Spleen (tissue), 11 donors: Measurements from ENCODE around the gene TRABD2B. TPM values are rescaled to one million over a fixed set of nuclear protein-coding genes. Genes with fewer than 3 reads are reported as not detected.

Experiments
- DNase-seq: peaks from one replicate; pipeline ENCODE4 v3.0.0-alpha.2; 2020
- H3K27ac ChIP-seq, 8 donors: fragments of 200-600 bp; sonication (generic) in 7 of 8; 1 replicate in 4 of 8; 2 replicates in 4 of 8; pipeline versions ENCODE4 v1.5.0 to v1.8.0; 2016 to 2021; ENCODE audit warnings: inconsistent platforms in 4 of 8, mild to moderate bottlenecking in 4 of 8, moderate library complexity in 1 of 8
- H3K27me3 ChIP-seq, 7 donors: fragments of 200-600 bp; sonication (generic) in 6 of 7; replicated peaks in 1 of 7; 1 replicate in 4 of 7; 2 replicates in 3 of 7; pipeline versions ENCODE4 v1.5.0 to v1.8.0; 2016 to 2021; ENCODE audit warnings: inconsistent platforms in 3 of 7, mild to moderate bottlenecking in 1 of 7
- H3K36me3 ChIP-seq, 6 donors: fragments of 200-600 bp; sonication (generic) in 5 of 6; 1 replicate in 4 of 6; 2 replicates in 2 of 6; pipeline versions ENCODE4 v1.5.0 to v1.8.0; 2016 to 2021; ENCODE audit warnings: inconsistent platforms in 2 of 6
- H3K4me1 ChIP-seq, 6 donors: fragments of 200-600 bp; sonication (generic) in 5 of 6; 1 replicate in 3 of 6; 2 replicates in 3 of 6; pipeline versions ENCODE4 v1.5.0 to v1.8.0; 2016 to 2021; ENCODE audit warnings: inconsistent platforms in 3 of 6
- H3K4me3 ChIP-seq, 8 donors: fragments of 200-600 bp; sonication (generic) in 7 of 8; 1 replicate in 4 of 8; 2 replicates in 4 of 8; pipeline versions ENCODE4 v1.5.0 to v1.8.0; 2016 to 2021; ENCODE audit warnings: inconsistent platforms in 4 of 8, mild to moderate bottlenecking in 4 of 8, moderate library complexity in 2 of 8
- H3K9me3 ChIP-seq, 8 donors: fragments of 200-600 bp; sonication (generic) in 7 of 8; 1 replicate in 4 of 8; 2 replicates in 4 of 8; pipeline versions ENCODE4 v1.5.0 to v1.8.0; 2016 to 2021; ENCODE audit warnings: inconsistent platforms in 4 of 8
- POLR2A ChIP-seq, 3 donors: fragments of 450-650 bp; IDR thresholded peaks; one replicate each; pipeline ENCODE4 v1.5.1; 2017; ENCODE audit warnings: antibody characterized with exemption in 3 of 3, mild to moderate bottlenecking in 1 of 3
- POLR2AphosphoS5 ChIP-seq, 3 donors: sonication (generic); formaldehyde crosslinking; IDR thresholded peaks; one replicate each; pipeline ENCODE4 v1.5.1; 2017; ENCODE audit warnings: antibody characterized with exemption in 3 of 3
- WGBS, 5 donors: extraction: QIAGEN DNeasy Blood & Tissue Kit in 3 of 5; methylation state at CpG; one replicate each; pipeline versions ENCODE4 v1.1.5 to v1.1.7; 2013 to 2018; 5-methylcytosine and 5-hydroxymethylcytosine counted together
- intact Hi-C: fragments of 100-400 bp; cut with DNase I; formaldehyde crosslinking; loops from one replicate; pipeline ENCODE4 v1.15.0; 2023; ENCODE audit warnings: low total_unique reads
- polyA plus RNA-seq, 3 donors: library from polyadenylated mRNA; stranded (reverse); fragments of 200-250 nt; gene quantifications; one replicate each; pipeline ENCODE4 v1.2.1, GENCODE V29; 2013
- total RNA-seq, 7 donors: library from RNA; depleted of rRNA in 3 of 7; stranded (reverse); fragments of >200 nt in 3 of 7; fragmentation: NEBNext Ultra II Directional in 4 of 7; extraction: Animal tissue kit (Norgen Biotek cat#: 25700) in 4 of 7; gene quantifications; one replicate each; pipeline versions ENCODE4 v1.1.0 to v1.2.1, GENCODE V29; 2016 to 2021
- TF ChIP-seq, protein P1 (sequence below), 11 experiments: fragments of 200-600 bp in 7 of 11; fragments of 450-650 bp in 4 of 11; sonication (generic) in 4 of 11; IDR thresholded peaks in 8 of 11; conservative IDR thresholded peaks in 3 of 11; 1 replicate in 7 of 11; 2 replicates in 4 of 11; pipeline versions ENCODE4 v1.4.0 to v1.8.0; 2016 to 2021; ENCODE audit warnings: antibody characterized with exemption in 11 of 11, inconsistent platforms in 4 of 11, mild to moderate bottlenecking in 1 of 11
- donor health status: healthy with polysubstance abuse.
- donor health status: DM: no; HTN: no; CAD: no; lungs with moderate emphysema.
- donor health status: DM: no; HTN: no; CAD: no.
- donor health status: Bipolar disorder and iron deficiency.
- donor health status: healthy.
- donor health status: DM: no; HTN: no; CAD: no.
- donor health status: DM: yes; HTN: yes; CAD: no.

TRABD2B gene
- total and polyA plus RNA-seq, 10 donors = 0.11 to 3.5 (median 0.64) TPM

DNA sequence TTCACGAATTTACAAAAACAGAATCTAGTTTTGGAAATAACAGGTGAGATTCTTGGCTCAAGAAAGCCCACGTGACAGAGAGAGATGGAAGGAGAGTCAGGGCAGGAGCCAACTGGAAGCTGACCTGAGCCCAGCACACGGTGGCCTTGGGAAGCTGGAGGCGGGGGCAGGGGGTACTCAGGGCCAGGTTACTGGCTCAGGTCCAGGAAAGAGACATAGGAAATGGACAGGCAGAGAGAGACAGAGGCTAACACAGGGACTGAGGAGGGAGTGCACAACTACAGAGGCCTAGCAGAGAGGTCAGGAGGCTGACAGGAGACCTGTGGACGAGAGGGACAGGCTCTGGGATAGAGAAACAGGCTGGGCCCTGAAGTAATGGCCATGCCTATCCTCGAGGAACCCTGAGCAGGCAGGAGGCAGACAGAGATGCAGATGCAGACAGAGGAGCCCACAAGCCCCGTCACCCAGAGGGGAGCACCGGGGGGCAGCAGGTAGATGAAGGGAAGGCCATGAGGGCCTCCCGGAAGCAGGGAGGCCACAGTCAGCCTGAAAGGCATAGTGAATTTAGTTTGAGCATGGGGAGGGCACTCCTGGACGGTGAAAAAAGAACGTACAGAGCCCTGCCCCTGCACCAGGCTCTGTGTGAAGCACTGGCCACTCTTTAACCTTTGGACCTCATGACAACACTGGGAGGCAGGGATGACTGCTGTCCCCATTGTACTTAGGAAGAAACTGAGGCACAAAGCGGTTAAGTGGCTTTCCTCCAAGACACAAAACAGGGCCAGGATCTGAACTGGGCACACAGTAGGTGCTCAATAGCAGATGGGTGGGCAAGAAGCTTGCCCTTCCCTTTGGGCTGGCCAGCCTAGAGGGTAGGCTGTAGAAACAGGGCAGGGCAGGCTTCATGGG, 230.1 kb downstream of the TRABD2B start:
- DNase-seq = no peak
- H3K36me3 ChIP-seq = no peaks in the 10 kb centered on the region
- no peak overlapping the region for H3K27ac ChIP-seq
- no peaks in the 10 kb centered on the region for H3K9me3 ChIP-seq
- no peak for TF ChIP-seq POLR2AphosphoS5 (IDR thresholded peaks at IDR 0.05)
- TF ChIP-seq POLR2A (IDR thresholded peaks at IDR 0.05) = no peak
- TF ChIP-seq, protein P1, sequence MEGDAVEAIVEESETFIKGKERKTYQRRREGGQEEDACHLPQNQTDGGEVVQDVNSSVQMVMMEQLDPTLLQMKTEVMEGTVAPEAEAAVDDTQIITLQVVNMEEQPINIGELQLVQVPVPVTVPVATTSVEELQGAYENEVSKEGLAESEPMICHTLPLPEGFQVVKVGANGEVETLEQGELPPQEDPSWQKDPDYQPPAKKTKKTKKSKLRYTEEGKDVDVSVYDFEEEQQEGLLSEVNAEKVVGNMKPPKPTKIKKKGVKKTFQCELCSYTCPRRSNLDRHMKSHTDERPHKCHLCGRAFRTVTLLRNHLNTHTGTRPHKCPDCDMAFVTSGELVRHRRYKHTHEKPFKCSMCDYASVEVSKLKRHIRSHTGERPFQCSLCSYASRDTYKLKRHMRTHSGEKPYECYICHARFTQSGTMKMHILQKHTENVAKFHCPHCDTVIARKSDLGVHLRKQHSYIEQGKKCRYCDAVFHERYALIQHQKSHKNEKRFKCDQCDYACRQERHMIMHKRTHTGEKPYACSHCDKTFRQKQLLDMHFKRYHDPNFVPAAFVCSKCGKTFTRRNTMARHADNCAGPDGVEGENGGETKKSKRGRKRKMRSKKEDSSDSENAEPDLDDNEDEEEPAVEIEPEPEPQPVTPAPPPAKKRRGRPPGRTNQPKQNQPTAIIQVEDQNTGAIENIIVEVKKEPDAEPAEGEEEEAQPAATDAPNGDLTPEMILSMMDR (IDR thresholded peaks at IDR 0.05 in 8 of 11, conservative IDR thresholded peaks at IDR 0.05 in 3 of 11) = no peak
- peaks cover 0 to 24% (median 0%) of the 10 kb centered on the region in 7 donors for H3K27me3 ChIP-seq
- intact Hi-C loops = no loop called here
- H3K4me3 ChIP-seq = no peak overlapping the region
- H3K4me1 ChIP-seq = no peaks in the 10 kb centered on the region
- 67 to 78% (median 75%) methylated on average over 12 of the region's 12 CpGs for WGBS, 5 donors

DNA sequence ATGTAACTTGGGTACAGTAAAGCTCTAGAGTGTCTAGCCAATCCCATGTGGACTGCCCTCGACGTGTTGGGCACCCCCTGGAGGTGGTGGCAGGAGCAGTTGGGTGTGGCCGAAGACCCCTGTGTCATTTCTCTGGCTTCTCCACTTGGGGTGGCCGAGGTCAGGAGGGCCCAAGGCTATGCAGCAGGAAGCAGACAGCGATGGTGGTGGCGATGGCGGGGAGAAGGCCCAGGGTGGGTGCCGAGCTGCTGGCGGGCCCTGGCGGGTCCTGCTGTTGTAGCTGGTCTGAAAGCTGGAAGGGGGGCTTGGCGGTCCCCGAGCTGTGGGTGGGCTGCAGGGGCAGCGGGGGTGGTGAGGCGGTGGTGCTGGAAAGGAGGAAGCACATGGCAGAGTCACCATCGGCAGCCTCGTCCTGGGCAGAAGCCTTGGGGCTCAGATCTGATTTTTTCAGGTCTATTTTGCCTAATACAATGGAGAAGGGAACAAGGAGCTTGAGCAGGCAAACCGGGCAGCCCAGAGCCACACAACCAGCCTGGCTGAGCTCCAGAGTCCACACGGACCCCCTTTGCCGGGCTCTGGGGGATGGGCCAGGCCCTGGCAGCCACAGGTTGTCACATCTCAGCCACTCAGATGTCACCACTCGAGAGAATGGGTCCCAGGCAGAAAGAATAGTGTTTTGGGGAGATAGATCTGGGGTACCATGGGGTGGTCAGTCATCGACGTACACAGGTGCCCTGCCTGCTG, 231.3 kb downstream of the TRABD2B start:
- 78 to 91% (median 88%) methylated on average over 21 to 22 of the region's 22 CpGs for WGBS, 5 donors
- DNase-seq = peak; percentile 46
- Histone ChIP-seq H3K27ac (no peak overlapping the region), H3K36me3 (no peaks in the 10 kb centered on the region), H3K4me1 (peaks cover 0 to 1% (median 0%) of the 10 kb centered on the region in 6 donors), H3K4me3 (no peak overlapping the region), H3K9me3 (no peaks in the 10 kb centered on the region), H3K27me3 (peaks cover 0 to 28% (median 0%) of the 10 kb centered on the region in 7 donors)
- intact Hi-C loops = no loop called here
- TF ChIP-seq POLR2A (IDR thresholded peaks at IDR 0.05) (no peak), POLR2AphosphoS5 (IDR thresholded peaks at IDR 0.05) (no peak)
- TF ChIP-seq, protein P1 (IDR thresholded peaks at IDR 0.05 in 8 of 11, conservative IDR thresholded peaks at IDR 0.05 in 3 of 11) = no peak

DNA sequence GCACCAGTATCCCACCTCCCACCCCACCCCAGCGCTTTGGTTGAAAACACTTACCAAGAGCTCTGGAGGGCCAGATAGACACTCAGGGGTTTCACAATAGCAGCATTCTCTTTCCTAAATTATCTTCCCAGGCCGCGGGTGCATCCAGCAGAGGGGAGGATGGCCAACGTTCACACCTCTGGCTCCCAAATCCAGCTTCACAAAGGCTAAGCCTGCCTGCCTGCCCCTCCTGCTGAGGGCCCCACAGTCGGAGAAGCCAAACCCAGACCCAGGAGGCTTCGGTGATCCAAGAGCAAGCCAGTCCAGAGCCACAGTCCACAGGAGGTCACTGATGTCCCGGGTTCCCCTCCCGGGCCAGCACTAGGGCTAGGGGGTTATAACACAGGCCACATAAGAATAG, 231.9 kb downstream of the TRABD2B start:
- intact Hi-C loops = no loop called here
- no peaks in the 10 kb centered on the region for H3K9me3 ChIP-seq
- WGBS, 5 donors = 83 to 93% (median 88%) methylated on average over 8 of the region's 8 CpGs
- TF ChIP-seq POLR2AphosphoS5 (IDR thresholded peaks at IDR 0.05) (no peak), POLR2A (IDR thresholded peaks at IDR 0.05) (no peak)
- TF ChIP-seq, protein P1 (IDR thresholded peaks at IDR 0.05 in 8 of 11, conservative IDR thresholded peaks at IDR 0.05 in 3 of 11) = no peak
- peak; percentile 35 for DNase-seq
- H3K4me1 ChIP-seq = peaks cover 0 to 6% (median 0%) of the 10 kb centered on the region in 6 donors
- H3K4me3 ChIP-seq = no peak overlapping the region
- no peak overlapping the region for H3K27ac ChIP-seq
- H3K36me3 ChIP-seq = no peaks in the 10 kb centered on the region
- H3K27me3 ChIP-seq = peaks cover 0 to 29% (median 0%) of the 10 kb centered on the region in 7 donors
